HG03103 (cell line): ENCODE data around the gene AGAP1.

ENCODE experiments used
- ATAC-seq: cut with Tn5 transposase; IDR thresholded peaks from one replicate; pipeline ENCODE4 v1.9.1; 2021; ENCODE audit warnings: low read depth; ENCODE audit not compliant: unreplicated experiment

The AGAP1 gene

DNA sequence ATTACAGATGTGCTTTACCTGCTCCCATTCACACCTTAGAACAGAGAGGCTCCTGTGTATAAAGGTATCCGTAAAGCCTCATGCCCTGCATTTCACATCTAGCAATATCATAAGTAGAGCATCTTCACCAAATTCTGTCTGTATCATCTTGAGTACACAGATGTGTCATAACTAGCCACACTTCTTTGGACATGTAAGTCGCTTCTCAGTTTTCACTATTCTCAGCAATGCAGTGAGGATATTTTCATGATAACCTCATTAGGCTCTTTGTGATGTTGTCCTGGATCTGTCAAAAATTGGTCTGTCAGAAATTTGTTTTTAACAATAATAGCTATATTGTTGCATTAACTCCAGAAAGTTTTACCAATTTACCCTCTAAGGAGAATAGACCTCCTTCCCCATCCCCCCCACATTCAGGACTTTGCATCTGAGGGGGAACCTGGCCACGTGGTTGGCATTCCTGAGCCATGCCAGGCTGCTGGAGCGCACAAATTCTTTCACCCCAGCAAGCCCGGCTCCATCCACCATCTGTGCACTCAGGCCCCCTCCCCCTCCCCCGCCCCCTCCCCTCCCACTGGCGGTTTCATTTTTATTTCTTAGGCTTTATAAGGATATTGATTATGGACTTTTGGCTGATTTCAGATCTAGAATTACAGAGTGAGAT lies 34.1 kb downstream of the AGAP1 start:
- no peak for ATAC-seq

DNA sequence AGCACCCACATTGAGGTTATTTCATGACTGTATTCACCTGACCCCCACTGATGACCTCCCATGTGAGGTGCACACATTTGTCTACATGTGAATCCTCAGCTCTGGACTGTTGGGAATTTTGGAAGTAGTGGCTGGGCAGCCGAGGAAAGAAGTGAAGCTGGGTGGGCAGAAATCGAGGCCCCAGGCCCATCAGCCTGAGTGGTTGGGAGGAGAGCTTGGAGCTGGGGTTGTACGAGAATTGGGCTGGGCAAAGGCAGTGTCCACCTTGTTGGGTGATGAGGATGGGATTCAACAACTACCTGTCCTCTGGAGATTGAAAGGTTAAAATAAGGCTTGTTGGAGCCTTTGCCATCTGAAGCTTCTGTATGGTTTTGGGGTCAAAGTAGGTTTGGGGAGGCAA lies 35.8 kb downstream of the AGAP1 start:
- no peak for ATAC-seq

DNA sequence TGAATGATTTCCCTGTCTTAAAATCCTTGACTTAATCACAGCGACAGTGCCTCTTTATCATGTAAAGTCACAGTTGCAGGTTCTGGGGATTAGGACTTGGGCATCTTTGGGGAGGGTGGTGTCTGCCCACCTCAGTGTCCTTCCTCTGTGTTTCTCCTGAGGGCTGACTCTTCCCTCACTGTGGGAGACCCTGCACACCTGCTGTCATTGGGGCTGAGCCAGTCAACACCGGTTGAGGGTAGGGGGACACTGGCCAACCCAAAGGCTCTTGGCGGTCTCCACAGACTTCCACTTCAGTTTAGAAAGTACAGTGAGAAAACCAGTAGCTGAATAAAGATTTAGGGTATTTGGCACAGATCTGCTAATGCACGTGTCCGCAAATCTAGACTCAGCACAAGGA lies 36.9 kb downstream of the AGAP1 start:
- no peak for ATAC-seq

DNA sequence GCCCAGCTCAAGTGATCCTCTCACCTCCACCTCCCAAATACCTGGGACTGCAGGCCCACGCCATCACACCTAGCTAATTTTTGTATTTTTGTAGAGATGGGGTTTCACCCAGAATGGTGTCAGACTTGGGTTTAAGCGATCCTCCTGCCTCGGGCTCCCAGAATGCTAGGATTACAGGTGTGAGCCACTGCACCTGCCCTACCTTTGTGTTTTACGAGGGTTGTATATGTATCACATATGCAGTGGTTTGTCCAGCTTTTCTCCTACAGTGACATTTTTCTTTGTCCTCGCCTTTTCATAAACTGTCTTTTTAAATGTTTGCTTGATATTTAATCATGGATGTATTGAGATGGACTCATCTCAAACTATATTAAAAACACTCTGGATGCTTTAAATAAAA lies 38.5 kb downstream of the AGAP1 start:
- ATAC-seq, result no peak

DNA sequence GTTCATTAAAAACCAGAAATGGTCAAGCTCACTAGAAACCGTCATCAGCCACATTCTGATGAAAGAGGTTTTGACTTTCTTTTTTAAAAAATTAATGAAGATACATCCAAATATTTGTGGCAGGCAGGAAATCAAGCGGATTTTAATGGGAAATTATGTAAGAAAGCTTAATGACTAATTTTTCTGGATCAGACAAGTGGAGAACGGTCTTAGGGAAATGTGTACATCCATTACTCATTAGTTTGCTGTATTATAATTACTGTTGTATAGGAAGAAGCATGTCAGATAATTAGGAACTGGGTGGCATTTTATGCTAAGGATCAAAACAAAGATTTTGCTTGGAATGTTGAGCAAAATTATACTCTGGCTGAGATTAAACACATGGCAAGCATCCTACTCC lies 39.4 kb downstream of the AGAP1 start:
- no peak for ATAC-seq

DNA sequence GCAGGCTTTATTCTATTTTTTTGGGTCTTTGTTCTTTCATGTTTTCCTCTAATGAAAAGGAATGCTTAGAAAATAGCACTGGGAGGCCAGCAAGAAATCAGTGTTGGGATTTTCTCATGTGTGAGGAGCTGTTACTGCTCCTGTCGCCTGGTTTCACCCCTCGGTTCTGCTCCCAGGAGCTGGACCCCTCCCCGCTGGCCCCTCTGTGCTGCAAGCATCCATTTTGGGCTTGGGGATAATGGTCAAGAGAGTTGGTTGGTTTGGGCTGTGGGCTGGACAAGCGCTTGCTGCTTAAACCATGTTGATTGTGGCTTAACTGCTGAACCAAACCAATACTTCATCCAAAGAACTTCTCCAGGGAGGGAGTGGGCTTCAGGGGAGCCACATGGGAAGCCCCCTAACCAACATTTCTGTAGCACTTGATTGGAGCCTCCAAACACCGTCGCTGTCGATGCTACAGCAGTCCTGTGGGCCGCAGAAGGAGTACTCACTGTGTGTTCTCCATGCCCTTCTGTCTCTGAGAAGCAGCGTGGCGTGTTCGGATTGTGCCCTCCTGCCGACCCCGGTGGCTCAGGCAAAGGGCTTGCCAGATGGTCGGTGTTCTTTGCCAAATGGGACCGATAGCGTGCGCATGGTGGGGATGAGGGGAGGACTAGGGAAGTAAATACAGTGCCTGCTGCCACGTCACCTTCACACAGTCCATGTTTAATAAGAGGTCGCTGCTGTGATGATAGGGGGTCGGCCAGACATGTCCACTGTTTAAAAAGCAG lies 40.0 kb downstream of the AGAP1 start:
- no peak for ATAC-seq

DNA sequence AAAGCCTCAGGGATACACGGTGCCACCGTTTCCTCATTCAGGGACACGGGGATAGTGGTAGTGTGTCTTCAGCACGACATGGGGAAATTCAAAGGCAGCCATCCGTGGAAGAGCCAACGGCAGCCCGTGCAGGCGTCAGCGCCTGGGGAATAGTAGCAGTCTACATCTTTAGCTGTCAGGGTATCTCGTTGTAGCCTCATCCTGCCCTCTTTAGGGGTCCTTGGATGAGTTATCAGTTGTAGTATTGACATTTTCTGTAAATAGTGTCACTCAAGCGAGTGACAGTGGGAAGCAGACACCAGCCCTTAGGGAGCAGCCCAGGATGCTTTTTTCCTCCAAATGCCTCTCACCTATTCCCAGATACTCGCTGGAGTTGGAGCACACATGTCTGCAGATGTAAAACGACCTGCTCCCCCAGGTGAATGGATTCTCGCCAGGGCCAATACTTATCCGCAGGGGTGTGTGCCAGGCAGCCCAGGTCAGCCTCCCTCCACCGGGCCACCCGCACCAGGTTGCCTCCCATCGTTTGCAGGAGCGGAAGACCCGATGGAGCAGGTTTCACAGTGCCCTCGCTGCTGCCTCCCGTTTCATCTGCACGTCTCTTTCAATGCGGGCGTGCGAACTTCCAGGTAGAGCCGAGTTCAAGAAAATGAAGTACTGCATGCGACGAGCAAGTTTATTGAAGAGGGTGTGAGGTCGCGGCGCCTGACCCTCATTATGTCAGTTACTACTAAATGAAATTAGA lies 41.0 kb downstream of the AGAP1 start:
- no peak for ATAC-seq

DNA sequence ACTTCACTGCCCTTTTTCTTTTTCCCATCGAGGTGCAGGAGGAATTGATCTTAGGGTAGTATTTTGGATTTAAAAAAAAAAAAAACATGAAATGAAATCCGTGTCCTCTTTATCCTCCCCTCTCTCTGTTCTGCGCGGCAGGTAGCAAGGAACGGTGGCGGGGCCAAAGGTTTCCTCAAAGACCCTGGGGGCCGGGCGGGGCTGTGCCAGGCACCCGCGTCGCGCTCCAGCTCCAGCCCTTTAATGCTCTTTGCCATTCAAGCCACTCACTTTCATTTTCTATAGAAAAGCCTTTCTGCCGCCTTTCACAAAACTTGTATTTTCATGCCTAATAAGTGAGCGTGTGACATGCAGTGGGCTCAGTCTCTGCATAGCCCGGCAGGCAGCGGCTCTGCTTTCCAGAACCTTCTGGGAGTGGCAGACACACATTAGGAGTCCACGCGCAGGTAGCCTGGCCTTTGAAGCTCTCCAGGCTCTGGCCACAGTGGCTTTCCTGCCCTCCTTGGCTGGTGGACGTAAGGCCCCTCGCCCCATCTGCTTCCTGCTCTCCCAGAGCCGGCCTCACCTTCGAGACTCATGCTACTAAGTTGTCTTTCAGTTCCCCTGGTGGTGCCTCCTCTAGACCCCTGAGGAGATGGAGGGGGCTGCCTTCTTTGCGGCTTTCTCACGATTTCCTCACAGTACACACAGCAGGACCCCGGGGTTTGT lies 41.7 kb downstream of the AGAP1 start:
- no peak for ATAC-seq

DNA sequence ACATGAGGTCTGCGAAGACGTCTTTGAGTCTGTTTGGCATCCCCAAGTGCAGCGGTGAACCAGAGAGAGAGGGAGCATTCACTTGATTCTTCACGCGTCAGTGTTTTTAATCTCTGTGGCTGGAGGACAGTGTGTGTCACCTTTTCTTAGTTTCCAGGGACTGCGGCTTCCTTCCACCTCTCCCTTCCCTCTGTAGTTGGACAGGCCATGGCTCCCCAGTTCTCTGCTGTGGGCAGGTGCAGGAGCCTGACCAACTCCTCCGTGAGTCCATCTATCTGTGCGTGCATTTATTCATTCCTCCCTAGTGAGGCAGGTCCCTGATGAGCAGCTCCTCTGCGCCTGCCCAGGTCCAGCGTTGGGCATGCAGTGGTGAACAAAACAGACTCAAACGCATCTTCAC lies 42.9 kb downstream of the AGAP1 start:
- ATAC-seq, result no peak

DNA sequence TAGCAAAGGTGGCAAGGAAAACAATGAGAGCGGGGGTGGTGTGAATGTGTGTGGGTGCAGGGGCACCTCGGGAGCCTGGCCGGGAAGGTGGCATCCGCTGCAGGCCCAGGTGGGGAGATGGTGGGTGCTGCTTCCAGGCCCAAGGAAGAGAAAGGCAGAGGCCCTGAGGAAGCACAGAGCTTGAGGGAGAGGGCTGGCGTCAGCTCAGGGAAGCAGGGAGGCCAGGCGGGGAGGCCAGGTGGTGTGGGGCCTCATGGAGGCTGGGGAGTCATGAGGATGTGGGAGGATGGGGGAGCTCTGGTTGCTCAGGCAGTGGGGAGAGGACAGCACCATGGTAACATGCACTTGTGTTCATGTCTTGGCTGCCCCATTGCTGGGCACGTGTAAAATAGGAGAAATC lies 43.3 kb downstream of the AGAP1 start:
- no peak for ATAC-seq

DNA sequence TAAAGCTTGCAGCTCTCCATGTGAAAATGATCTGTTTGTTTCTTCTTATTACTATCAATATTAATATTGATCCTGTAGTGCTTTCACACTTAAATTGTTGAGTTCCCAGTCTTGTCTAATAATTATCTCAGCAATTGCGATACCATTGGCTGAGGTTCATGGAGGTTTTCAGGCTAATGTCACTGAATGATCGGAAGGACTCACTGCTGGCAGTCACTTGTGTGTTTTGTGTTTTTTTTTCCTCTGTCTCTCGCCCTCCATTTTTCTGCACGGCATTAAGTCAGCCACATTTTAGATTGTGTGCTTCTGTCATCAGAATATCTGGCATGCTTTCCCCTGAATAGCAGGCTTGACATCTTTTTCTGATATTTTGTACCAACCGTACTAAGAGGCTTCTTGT lies 43.7 kb downstream of the AGAP1 start:
- ATAC-seq, result no peak

DNA sequence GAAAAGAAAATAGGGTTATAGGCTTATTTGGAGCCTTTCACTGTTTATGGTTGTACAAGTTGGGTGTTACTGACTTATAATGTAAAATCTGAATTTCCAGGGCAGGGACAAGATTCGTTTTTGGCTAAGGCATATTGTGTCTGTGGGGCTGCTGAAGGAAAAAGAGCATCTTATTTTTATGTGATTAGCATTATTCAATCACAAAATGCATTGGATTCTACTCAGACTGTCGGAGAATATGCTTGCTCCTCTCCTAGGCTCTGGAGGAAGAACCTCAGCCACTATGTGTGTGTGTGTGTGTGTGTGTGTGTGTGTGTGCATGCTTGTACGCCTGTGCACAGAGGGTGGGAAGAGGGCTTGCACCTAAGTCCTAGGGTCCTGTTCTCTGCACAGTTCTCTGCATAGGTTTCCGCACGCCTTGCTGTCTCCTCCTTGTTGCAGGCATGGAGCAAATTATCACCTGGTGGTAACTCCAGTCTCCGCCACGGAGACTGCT lies 44.3 kb downstream of the AGAP1 start:
- ATAC-seq, result no peak

DNA sequence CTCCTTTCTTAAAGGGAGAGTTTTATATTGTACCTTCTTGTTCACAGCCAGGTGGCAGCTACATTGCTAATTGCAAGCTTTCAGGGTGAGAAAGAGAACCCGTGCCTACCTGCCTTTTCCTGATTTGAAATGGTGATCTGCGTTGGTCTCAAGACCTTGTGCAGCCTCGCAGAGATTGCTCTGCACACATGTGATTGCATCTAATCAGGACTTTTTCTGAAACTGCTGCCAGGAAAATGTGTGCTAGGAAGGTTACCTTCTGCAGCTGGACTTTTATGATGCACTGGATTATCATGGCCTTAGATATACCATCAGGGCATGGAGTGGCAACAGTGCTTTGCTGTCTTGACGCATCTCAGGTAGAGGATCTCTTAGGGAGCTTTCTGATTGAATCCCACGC lies 45.1 kb downstream of the AGAP1 start:
- ATAC-seq, result no peak

DNA sequence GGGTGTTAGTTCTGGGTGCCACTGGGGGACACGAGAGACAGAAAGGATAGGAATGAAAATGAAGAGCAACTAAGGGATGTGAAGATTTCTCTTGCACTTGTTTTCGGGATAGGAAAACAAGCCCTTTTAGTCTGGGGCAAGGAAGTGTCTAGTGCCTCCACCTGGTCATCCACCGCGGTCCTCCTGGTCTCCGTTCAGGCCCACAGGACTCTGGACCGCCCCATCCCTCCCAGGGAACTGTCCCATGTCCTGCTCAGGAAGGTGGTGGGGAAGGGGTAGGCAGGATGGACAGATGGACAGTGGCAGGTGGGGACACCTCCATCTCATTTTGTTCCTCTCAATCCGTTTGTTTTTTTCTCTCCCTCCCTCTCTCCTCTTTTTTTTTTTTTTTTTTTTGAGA lies 45.9 kb downstream of the AGAP1 start:
- ATAC-seq, result no peak

DNA sequence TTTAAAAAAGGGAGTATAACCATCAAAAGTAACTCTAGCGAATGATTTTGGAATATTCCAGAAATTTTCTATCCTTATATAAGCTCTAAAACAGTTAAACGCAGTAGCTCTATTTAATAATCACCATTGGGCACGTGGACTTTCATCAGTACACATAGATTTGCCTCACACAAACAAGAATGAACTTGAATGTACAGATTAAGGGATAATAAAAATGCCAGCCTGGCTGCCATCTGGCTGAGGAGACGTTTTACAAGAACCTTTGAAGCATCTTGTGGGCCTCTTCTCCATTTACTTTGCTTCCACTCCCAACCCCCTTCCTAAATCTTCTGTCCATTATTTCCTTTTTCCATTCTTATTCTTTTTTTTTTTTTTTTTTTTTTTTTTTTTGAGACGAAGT lies 47.2 kb downstream of the AGAP1 start:
- no peak for ATAC-seq

DNA sequence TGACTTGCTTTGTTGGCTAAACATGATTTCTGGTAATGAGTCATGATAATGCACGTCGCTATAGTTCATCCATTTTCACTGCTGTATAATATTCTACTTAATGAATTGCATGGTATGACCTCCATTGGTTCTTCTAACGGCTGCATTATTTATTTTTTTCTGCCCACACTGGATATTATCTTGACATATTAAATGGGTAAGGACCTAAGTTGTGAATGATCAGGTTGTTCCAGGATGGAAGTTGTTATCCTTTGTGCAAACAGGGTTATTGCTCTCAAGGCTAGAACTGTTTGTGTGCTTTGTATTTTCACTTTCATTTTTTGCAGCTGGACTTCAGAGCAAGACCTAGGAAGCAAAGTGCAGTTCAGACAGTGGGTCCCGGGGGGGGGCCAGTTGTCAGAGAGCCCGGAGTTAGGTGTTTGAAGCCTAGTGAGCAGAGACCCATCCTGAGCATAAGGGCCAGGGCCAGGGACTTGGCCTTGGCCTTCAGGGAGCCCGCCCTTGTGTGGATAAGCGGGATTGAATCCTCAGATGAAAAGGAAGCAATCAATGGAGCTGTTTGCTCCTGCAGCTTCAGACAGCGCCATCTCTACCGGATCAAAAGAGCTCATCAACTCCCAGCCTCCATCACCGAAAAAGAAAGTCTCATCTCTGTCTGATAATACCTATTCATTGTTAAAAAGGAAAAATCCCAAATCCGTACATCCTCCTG lies 48.2 kb downstream of the AGAP1 start:
- ATAC-seq, result no peak

DNA sequence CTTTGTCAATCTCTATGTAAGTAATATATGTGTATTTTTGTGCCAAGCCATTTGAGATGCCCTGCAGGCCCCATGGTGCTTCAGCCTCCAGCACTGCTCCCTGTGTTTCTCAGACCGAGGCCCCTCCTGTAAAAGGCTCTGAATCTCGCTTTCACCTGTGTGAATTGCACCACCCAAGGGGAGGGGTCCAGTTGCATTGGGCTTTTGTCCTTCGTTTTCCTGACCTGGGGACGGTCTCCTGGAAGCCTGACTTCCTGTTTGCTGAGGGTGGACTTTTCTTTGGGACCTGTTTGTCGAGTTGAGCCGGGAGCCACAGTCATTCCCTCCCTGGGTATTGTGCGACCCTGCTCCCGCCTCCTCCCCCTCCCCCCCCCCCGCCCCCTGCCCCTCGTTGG lies 48.9 kb downstream of the AGAP1 start:
- ATAC-seq, result no peak

DNA sequence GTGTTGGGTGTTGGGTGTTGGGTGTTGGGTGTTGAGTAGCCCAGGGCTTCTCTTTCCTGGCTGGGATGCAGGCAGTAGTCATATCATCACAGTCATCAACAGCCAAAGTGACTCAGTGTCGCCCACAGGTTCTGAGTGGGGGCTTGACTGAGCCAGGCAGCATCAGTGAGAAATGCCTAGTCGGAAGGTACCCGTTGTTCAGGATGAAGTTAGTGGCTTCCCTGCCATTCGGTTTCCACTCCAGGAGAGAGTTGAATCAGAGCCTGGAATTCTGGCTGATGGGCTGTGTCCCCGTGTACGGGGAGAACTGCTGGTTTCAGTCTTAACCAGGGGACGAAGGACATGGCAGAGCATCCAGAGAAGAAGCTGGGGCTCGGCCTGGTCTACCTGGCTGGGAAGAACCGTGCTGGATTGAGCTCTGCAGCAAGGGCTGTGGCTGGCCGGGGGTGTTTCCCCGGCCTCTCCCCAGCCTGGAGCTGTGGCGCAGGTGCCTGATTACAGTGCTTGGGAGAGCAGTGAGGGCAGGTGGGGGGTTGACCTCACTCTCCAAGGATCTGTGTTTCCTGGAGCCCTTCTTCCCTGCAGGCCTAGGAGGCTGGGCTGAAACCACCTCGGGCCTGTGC lies 49.4 kb downstream of the AGAP1 start:
- no peak for ATAC-seq

DNA sequence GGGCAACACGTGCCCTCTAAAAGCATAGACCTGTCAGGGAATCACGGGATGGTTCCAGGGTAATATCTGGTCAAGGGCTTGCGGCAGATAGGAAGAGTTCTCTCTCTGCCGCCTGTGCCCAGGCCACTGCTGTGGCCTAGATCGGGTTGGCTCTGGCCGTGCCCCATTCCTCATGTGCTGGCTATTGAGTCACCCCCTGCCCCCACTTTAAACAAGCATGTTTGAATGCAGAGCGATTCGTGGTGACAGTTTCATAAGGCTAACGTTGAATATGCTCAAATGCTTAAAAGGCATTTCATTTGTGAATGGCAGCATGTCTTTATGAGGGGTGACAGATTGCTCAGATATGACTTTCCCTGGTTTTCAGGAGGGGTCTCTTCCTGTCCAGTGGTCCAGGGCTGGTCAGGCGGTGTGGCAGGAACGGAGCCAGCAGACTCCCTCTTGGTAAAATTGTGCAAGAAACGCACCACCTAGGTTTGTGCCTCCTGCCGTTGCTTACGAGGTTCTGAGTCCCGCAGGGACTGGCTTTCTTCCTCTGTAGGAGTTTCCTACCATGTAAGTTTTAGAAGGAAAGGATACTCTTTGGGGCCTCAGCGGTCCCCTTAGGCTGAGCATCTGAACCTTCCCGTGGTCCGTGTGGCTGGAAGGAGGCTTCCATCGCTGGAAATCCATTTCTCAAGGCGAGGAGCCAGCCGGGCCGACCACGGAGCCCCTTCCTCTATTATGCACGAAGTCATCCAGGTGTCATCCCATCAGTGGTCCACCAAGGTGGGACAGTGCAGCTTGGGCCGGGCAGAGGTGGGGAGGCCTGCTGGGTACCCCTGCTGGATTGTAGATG lies 50.2 kb downstream of the AGAP1 start:
- no peak for ATAC-seq
